DND-41 (cell line): ENCODE data around the gene LDB2.

Experiments
- EZH2 ChIP-seq: IDR thresholded peaks from 3 replicates; pipeline ENCODE4 v1.6.1; 2012; ENCODE audit warnings: borderline replicate concordance, low read depth, mild to moderate bottlenecking, moderate library complexity, low read length, inconsistent platforms; ENCODE audit not compliant: severe bottlenecking
- TF ChIP-seq, protein P1 (sequence below): IDR thresholded peaks from 2 replicates; pipeline ENCODE4 v1.5.1; 2012; ENCODE audit warnings: borderline replicate concordance, low read length, moderate library complexity, mild to moderate bottlenecking; ENCODE audit not compliant: poor library complexity, severe bottlenecking; ENCODE audit errors: extremely low read depth

DNA sequence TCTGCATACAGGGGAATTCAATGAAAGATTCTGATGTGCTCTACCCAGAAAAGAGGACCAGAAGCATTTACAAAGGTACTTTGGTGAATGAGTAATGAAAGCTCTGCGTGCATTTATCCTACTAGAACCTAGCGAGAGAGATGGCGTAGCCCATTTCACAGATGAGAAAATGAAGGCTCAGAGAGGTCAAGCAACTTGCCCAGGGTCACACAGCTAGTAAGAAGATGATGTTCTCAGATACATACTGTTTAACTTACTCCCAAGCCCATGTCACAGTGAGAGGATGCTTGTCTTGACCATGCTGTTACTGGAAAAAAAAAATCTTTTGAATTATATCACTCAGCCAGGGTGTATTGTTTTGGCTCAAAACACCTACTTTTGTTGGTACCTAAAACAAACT, 317.3 kb downstream of the LDB2 start:
- TF ChIP-seq EZH2: no peak
- TF ChIP-seq, protein P1, sequence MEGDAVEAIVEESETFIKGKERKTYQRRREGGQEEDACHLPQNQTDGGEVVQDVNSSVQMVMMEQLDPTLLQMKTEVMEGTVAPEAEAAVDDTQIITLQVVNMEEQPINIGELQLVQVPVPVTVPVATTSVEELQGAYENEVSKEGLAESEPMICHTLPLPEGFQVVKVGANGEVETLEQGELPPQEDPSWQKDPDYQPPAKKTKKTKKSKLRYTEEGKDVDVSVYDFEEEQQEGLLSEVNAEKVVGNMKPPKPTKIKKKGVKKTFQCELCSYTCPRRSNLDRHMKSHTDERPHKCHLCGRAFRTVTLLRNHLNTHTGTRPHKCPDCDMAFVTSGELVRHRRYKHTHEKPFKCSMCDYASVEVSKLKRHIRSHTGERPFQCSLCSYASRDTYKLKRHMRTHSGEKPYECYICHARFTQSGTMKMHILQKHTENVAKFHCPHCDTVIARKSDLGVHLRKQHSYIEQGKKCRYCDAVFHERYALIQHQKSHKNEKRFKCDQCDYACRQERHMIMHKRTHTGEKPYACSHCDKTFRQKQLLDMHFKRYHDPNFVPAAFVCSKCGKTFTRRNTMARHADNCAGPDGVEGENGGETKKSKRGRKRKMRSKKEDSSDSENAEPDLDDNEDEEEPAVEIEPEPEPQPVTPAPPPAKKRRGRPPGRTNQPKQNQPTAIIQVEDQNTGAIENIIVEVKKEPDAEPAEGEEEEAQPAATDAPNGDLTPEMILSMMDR: no peak
